Kidney (tissue), 14 donors: Measurements from ENCODE around the gene CRCP. TPM values are rescaled to one million over a fixed set of nuclear protein-coding genes. Genes with fewer than 3 reads are reported as not detected.

ENCODE experiments used
- DNase-seq, 5 donors: peaks; one replicate each; pipeline ENCODE4 v3.0.0-alpha.2; 2013 to 2020
- FAIRE-seq: peaks from 2 replicates; lab custom pipeline; 2012; peaks lifted over from hg19 to GRCh38; lab: Jason Lieb, UNC
- H3K27ac ChIP-seq, 2 donors: one replicate each; pipeline ENCODE4 v1.7.0; 2013; ENCODE audit warnings: low read depth in 2 of 2, low read length in 2 of 2, inconsistent platforms in 1 of 2
- H3K27me3 ChIP-seq: one replicate; pipeline ENCODE4 v1.7.1; 2013; ENCODE audit warnings: low read length, inconsistent platforms; ENCODE audit not compliant: control insufficient read depth, insufficient read depth
- H3K36me3 ChIP-seq, 3 donors: one replicate each; pipeline versions ENCODE4 v1.7.0 to v1.7.1; 2013; ENCODE audit warnings: low read length in 3 of 3, control low read depth in 1 of 3, inconsistent platforms in 1 of 3; ENCODE audit not compliant: insufficient read depth in 3 of 3, control insufficient read depth in 2 of 3
- H3K4me1 ChIP-seq, 3 donors: one replicate each; pipeline versions ENCODE4 v1.7.0 to v1.7.1; 2013; ENCODE audit warnings: low read length in 3 of 3, inconsistent platforms in 1 of 3, low read depth in 1 of 3; ENCODE audit not compliant: control insufficient read depth in 2 of 3, insufficient read depth in 2 of 3
- H3K4me3 ChIP-seq, 3 donors: one replicate each; pipeline versions ENCODE4 v1.7.0 to v1.8.1; 2013; ENCODE audit warnings: low read length in 3 of 3, control low read depth in 1 of 3, inconsistent platforms in 1 of 3
- H3K9ac ChIP-seq, 3 donors: one replicate each; pipeline versions ENCODE4 v1.7.0 to v1.7.1; 2013; ENCODE audit warnings: low read length in 3 of 3, control low read depth in 1 of 3, inconsistent platforms in 1 of 3
- H3K9me3 ChIP-seq, 3 donors: one replicate each; pipeline versions ENCODE4 v1.7.0 to v1.7.1; 2013; ENCODE audit warnings: low read length in 3 of 3, control low read depth in 1 of 3, inconsistent platforms in 1 of 3; ENCODE audit not compliant: control insufficient read depth in 2 of 3, insufficient read depth in 1 of 3
- CTCF ChIP-seq: IDR thresholded peaks from 3 replicates; pipeline ENCODE4 v1.5.1; 2012; ENCODE audit warnings: mild to moderate bottlenecking, moderate library complexity, borderline replicate concordance; ENCODE audit not compliant: insufficient read depth; ENCODE audit errors: extremely low read depth
- intact Hi-C: fragments of 100-400 bp; cut with DNase I; formaldehyde crosslinking; loops from one replicate; pipeline ENCODE4 v1.11.1; 2022
- polyA plus RNA-seq: library from polyadenylated mRNA; stranded (reverse); fragments of 350-450 nt; fragmentation: Illumina TruSeq; extraction: RNeasy Lipid Tissue Mini Kit (QIAGEN cat#74804); gene quantifications from one replicate; pipeline ENCODE4 v1.2.3, GENCODE V29; 2014; ENCODE audit warnings: low read depth, low replicate concordance; ENCODE audit not compliant: insufficient read depth
- total RNA-seq: library from RNA; stranded (reverse); fragmentation: NEBNext Ultra II Directional; extraction: Animal tissue kit (Norgen Biotek cat#: 25700); gene quantifications from one replicate; pipeline ENCODE4 v1.2.1, GENCODE V29; 2021
- donor health status: control.
- donor health status: control.
- donor health status: control.
- donor health status: control.
- donor health status: control.
- donor health status: DM: yes; HTN: yes; CAD: no.
- donor health status: Normal renal cell carcinoma (clear cell type).

The CRCP gene
- total and polyA plus RNA-seq, 2 donors from 2014 or later, result 16.8 to 35.8 TPM

GRCh38 chr7:66198469-66198868 is 83.8 kb downstream of the CRCP start:
- Histone ChIP-seq H3K27me3 (no peaks in the 10 kb centered on the region), H3K9me3 (no peaks in the 10 kb centered on the region), H3K27ac (no peak overlapping the region), H3K4me1 (no peaks in the 10 kb centered on the region), H3K9ac (no peak overlapping the region), H3K4me3 (no peak overlapping the region), H3K36me3 (no peaks in the 10 kb centered on the region)
- peak in 1 of 5 donors; percentile 23 for DNase-seq
- no peak for TF ChIP-seq CTCF
- no peak for FAIRE-seq
- intact Hi-C loops, result no loop called here

- Histone ChIP-seq H3K9me3 (no peaks in the 10 kb centered on the region), H3K9ac (no peak overlapping the region), H3K4me3 (no peak overlapping the region), H3K4me1 (no peaks in the 10 kb centered on the region), H3K36me3 (no peaks in the 10 kb centered on the region), H3K27ac (no peak overlapping the region), H3K27me3 (no peaks in the 10 kb centered on the region)
- FAIRE-seq (no peak), DNase-seq (peak in 1 of 5 donors; percentile 31)
- TF ChIP-seq CTCF, result no peak
- intact Hi-C loops, result no loop called here
These were observed 84.3 kb downstream of the CRCP start for GRCh38 chr7:66198956-66199355.

DNA sequence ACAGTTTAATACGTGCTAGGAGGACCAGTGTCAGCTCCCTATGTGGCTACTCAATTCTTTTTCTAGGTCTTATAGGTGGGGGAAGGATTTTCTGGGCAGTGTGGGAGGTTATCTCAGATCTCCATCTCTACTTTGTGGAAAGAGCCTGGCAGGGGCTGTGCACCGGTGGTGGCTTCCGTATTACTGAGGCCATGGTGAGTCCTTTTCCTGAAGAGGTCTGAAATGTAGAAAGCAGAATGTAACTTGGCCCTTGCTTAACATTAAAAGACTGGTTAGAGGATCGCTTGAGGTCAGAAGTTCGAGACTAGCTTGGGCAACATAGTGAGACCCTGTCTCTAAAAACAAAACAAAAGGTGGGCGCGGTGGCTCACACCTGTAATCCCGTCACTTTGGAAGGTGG is 87.8 kb downstream of the CRCP start:
- no peak for FAIRE-seq
- Histone ChIP-seq H3K4me3 (no peak overlapping the region), H3K9me3 (no peaks in the 10 kb centered on the region), H3K36me3 (no peaks in the 10 kb centered on the region), H3K4me1 (peaks cover 0 to 6% (median 5%) of the 10 kb centered on the region in 3 donors), H3K27me3 (no peaks in the 10 kb centered on the region), H3K9ac (no peak overlapping the region), H3K27ac (no peak overlapping the region)
- intact Hi-C loops, result no loop called here
- peak in 1 of 5 donors; percentile 5 for DNase-seq
- TF ChIP-seq CTCF, result no peak

Other genes starting within 250 kb of the CRCP start
- gene VKORC1L1, start 241.8 kb upstream of the CRCP start, total RNA-seq, result 18.0 TPM
- 6.5 TPM for gene VKORC1L1, start 241.8 kb upstream of the CRCP start, polyA plus RNA-seq
- 60.1 TPM for gene GUSB, start 132.6 kb upstream of the CRCP start, total RNA-seq
- gene GUSB, start 132.6 kb upstream of the CRCP start, polyA plus RNA-seq, result 61.8 TPM
- gene ASL, start 39.0 kb upstream of the CRCP start, total RNA-seq, result 57.2 TPM
- 111 TPM for gene ASL, start 39.0 kb upstream of the CRCP start, polyA plus RNA-seq
- gene TPST1, start 90.5 kb downstream of the CRCP start, total RNA-seq, result 35.7 TPM
- gene TPST1, start 90.5 kb downstream of the CRCP start, polyA plus RNA-seq, result 23.6 TPM